Measurements from ENCODE around the gene RALGPS1. TPM values are rescaled to one million over a fixed set of nuclear protein-coding genes. Genes with fewer than 3 reads are reported as not detected.

RALGPS1 gene
- polyA plus RNA-seq, 1 of the 3 experiments (the other 2 are of a cell fraction): 3.9 TPM

- TF ChIP-seq, protein P1, sequence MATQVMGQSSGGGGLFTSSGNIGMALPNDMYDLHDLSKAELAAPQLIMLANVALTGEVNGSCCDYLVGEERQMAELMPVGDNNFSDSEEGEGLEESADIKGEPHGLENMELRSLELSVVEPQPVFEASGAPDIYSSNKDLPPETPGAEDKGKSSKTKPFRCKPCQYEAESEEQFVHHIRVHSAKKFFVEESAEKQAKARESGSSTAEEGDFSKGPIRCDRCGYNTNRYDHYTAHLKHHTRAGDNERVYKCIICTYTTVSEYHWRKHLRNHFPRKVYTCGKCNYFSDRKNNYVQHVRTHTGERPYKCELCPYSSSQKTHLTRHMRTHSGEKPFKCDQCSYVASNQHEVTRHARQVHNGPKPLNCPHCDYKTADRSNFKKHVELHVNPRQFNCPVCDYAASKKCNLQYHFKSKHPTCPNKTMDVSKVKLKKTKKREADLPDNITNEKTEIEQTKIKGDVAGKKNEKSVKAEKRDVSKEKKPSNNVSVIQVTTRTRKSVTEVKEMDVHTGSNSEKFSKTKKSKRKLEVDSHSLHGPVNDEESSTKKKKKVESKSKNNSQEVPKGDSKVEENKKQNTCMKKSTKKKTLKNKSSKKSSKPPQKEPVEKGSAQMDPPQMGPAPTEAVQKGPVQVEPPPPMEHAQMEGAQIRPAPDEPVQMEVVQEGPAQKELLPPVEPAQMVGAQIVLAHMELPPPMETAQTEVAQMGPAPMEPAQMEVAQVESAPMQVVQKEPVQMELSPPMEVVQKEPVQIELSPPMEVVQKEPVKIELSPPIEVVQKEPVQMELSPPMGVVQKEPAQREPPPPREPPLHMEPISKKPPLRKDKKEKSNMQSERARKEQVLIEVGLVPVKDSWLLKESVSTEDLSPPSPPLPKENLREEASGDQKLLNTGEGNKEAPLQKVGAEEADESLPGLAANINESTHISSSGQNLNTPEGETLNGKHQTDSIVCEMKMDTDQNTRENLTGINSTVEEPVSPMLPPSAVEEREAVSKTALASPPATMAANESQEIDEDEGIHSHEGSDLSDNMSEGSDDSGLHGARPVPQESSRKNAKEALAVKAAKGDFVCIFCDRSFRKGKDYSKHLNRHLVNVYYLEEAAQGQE (IDR thresholded peaks at IDR 0.05; ENCODE audit: low read depth, low read length): no peak
- TF ChIP-seq MXI1 (IDR thresholded peaks at IDR 0.05; ENCODE audit: low read depth, low read length): no peak
- TF ChIP-seq NFIC (IDR thresholded peaks at IDR 0.05; ENCODE audit: borderline replicate concordance): no peak
- TF ChIP-seq, protein P2, sequence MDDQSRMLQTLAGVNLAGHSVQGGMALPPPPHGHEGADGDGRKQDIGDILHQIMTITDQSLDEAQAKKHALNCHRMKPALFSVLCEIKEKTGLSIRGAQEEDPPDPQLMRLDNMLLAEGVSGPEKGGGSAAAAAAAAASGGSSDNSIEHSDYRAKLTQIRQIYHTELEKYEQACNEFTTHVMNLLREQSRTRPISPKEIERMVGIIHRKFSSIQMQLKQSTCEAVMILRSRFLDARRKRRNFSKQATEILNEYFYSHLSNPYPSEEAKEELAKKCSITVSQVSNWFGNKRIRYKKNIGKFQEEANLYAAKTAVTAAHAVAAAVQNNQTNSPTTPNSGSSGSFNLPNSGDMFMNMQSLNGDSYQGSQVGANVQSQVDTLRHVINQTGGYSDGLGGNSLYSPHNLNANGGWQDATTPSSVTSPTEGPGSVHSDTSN (IDR thresholded peaks at IDR 0.05): no peak
- no peak for TF ChIP-seq POLR2AphosphoS5 (IDR thresholded peaks at IDR 0.05; ENCODE audit: low read depth, low read length)
- TF ChIP-seq RXRA (IDR thresholded peaks at IDR 0.05; ENCODE audit: borderline replicate concordance, low read depth): no peak
These were observed 260.1 kb downstream of the RALGPS1 start (continued) for GRCh38 chr9:127174386-127175318.

DNA sequence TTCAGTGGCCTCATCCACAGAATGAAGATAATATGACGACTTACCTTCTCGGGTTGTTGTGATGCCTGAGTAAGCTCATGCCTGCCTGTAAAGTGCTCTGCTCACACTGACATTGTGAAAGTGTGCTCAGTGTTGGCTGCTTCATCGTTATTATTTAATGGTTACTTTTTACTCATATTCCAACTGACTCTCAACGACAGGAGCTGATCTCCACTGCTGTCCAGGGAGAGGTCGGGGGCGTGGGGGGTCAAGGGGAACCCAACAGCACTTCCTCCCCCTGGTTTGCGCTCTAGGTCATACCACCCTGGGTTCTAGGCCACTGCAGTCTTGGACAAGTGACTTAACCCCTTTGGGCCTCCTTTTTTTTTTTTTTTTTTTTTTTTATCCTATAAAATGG lies 260.7 kb downstream of the RALGPS1 start:
- ChIA-PET POLR2A (no interaction called here), CTCF (interaction anchor here (0.9 to 3.1 kb wide), 5 partner anchors 9 to 235 kb away, joined by 3 to 11 read pairs (median 4); no protein-coding TSS in a partner anchor)
- Histone ChIP-seq H3K9me3 (no peaks in the 10 kb centered on the region), H3K9ac (no peak overlapping the region), H3K27me3 (ENCODE audit: insufficient read depth) (no peaks in the 10 kb centered on the region), H3K36me3 (replicated peaks in 1 of 2; ENCODE audit: control insufficient read depth in 1 of 2, insufficient read depth in 2 of 2, low read length in 1 of 2) (no peaks in the 10 kb centered on the region), H4K20me1 (ENCODE audit: insufficient read depth) (no peaks in the 10 kb centered on the region), H3F3A (replicated peaks; ENCODE audit: insufficient read depth) (no peaks in the 10 kb centered on the region), H3K9me2 (no peaks in the 10 kb centered on the region), H3K4me1 (ENCODE audit: control insufficient read depth in 1 of 2, insufficient read depth in 2 of 2, low read depth in 1 of 2, low read length in 1 of 2) (peaks cover 0 to 15% of the 10 kb centered on the region in 2 experiments; a peak in 2 of 4 replicates), H3K4me3 (ENCODE audit: low read depth in 2 of 2, low read length in 1 of 2) (no peak overlapping the region), H3K4me2 (no peak overlapping the region), H2AFZ (ENCODE audit: low read depth) (no peak overlapping the region), H3K79me2 (ENCODE audit: insufficient read depth) (no peaks in the 10 kb centered on the region), H3K27ac (ENCODE audit: low read depth in 2 of 2, low read length in 1 of 2) (no peak overlapping the region)
- no peak for DNase-seq
- no peak for TF ChIP-seq YY1 (IDR thresholded peaks at IDR 0.05; ENCODE audit: low read depth)
- no peak for TF ChIP-seq USF1 (IDR thresholded peaks at IDR 0.05; ENCODE audit: borderline replicate concordance, low read depth)
- TF ChIP-seq GABPA (IDR thresholded peaks at IDR 0.05; ENCODE audit: low read depth): no peak
- TF ChIP-seq FOXJ3 (CRISPR knock-in tag; IDR thresholded peaks at IDR 0.05): no peak
- TF ChIP-seq FOSL2 (IDR thresholded peaks at IDR 0.05; ENCODE audit: borderline replicate concordance, low read depth): no peak
- TF ChIP-seq NFIC (IDR thresholded peaks at IDR 0.05; ENCODE audit: borderline replicate concordance): no peak
- TF ChIP-seq, protein P2 (IDR thresholded peaks at IDR 0.05): no peak
- no peak for TF ChIP-seq TEAD4 (IDR thresholded peaks at IDR 0.05; ENCODE audit: borderline replicate concordance, insufficient read depth)
- TF ChIP-seq JUND (IDR thresholded peaks at IDR 0.05): no peak
- no peak for TF ChIP-seq SIN3A (IDR thresholded peaks at IDR 0.05; ENCODE audit: borderline replicate concordance, low read depth, low read length)
- no peak for TF ChIP-seq FOXM1 (IDR thresholded peaks at IDR 0.05; ENCODE audit: low read depth)
- no peak for TF ChIP-seq RAD21 (IDR thresholded peaks at IDR 0.05; ENCODE audit: low read length)
- WGBS (ENCODE audit: low lambda C conversion rate): 95% methylated on average over 7 of the region's 7 CpGs
